GM19467 (cell line): ENCODE measurements around the gene UGT1A3.

Experiments used
- ATAC-seq: cut with Tn5 transposase; IDR thresholded peaks from one replicate; pipeline ENCODE4 v1.9.1; 2021; ENCODE audit warnings: mild to moderate bottlenecking, moderate library complexity; ENCODE audit not compliant: unreplicated experiment

Gene UGT1A3

DNA sequence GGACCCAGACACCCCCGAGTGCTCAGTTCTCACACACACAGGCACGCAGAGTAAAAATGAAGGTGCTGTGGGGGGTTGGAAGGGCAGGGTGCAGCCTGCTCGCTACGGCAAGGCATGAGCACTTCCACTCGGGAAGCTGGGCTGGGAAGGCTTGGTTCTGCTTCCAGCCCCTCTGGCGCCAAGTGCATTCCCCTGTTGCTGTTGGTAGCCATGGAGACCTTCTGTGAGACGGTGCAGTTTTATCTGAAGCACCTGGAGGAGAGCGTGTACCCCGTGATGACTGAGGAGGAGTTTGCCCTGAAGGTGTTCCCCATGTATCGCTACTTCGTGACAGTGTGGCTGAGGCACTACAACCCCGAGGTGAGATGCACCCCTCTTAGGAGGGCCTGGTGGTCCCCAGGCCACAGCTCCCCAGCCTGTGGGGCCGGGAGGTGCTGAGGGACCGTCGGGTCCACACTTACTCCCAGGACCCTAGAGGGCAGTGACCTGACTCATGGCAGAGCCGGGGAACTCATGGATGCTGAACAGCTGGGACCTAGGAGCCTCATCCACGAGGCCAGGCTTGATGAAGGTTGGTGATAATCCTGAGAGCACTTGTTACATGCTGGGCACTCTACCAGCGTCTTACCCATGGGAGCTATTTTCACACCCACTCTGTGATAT is 64.8 kb downstream of the UGT1A3 start:
- ATAC-seq, result no peak

DNA sequence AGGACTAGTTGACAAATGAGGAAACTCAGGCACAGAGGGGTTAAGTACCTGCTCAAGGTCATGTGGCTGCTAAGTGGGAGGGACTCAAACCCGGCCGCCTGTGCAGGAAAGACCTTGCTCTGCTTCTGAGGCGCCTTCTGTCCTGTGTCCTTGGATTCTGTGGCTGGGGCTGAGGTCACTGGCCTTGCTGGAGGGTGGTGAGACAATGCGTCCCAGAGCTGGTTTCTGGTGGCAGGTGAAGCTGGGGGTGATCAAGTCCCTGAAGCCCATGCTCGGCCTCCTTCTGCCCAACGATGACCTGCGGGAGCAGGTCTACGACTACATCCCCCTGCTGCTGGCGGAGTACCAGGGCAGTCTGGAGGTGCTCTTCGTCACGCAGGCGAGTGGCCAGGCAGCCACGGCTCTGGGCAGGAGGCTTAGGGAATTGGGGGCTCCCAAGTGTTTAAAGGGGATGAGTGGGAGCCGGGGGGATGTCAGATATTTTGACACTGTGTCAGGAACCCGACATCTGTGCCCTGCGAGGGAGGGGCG is 65.4 kb downstream of the UGT1A3 start:
- no peak for ATAC-seq

DNA sequence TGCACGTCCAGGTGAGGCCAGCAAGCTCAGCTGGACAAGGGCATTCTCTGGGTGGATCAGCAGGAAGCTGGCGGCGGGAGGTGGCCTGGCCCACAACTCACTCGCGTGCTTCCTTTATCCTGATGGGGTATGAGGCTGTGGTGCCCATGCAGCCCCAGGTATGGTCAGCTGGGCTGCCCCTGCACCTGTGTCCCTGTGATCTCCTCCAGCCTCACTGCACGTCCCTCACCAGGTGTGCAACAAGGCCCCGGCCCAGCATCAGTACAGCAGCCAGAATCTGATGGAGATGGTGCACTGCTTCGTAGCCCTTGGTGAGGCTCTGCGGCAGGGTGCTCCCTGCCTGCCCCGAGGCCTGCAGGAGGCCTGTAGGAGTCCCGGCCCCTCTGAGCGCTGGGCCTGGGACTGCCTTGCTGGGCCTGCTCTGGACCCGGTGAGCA is 66.9 kb downstream of the UGT1A3 start:
- no peak for ATAC-seq

DNA sequence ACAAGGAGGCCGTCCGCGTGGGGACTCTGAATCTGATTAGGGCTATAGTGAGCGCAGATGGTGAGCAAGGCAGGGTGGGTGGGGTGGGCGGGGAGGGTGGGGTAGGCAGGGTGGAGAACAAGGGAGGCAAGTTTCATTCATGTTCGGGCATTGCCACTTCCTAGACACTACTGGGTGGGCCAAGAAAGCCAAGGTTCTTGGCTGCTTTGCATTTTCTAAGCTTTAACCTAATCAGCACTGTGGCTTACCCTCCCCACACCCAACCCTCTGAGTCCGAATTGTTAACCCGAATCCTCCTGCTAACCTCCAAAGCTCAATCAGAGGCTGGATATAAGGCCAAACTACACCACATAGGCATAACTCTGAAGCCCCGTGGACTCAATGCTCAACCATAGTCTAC is 67.4 kb downstream of the UGT1A3 start:
- no peak for ATAC-seq

DNA sequence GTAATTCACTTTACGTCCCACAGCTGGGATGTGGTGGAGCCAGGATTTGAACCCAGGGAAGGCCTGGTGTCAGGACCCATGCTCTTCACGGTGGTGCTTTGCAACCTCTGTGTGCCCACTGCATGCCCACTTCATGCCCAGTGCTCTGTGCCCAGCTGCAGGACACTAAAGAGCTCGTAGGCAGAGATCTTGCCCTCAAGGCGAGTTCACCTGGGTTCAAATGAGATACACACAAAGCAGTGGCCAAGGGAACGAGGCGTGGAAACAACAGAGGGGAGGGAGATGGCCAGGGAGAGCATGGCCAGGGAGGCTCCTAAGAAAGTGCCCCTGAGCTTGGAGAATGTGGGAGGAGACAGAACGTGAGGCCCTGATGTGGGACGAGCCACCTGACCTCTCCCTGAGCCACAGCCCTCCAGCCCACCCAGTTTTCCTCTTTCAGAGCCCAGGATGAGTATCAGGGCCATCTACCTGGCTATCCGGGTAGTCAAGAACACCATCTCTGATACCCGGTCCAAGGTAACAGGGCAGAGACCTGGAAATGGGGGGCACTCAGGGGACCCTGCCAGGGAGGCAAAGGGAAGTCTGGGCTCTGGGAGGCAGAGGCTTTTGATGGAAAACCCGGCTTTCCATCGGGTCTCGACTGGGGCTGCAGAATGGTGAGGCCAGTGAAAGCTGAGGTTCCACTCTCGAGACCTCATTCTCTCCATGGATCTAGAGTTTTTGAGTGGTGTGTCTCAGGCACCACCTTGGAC is 69.7 kb downstream of the UGT1A3 start:
- ATAC-seq, result no peak

DNA sequence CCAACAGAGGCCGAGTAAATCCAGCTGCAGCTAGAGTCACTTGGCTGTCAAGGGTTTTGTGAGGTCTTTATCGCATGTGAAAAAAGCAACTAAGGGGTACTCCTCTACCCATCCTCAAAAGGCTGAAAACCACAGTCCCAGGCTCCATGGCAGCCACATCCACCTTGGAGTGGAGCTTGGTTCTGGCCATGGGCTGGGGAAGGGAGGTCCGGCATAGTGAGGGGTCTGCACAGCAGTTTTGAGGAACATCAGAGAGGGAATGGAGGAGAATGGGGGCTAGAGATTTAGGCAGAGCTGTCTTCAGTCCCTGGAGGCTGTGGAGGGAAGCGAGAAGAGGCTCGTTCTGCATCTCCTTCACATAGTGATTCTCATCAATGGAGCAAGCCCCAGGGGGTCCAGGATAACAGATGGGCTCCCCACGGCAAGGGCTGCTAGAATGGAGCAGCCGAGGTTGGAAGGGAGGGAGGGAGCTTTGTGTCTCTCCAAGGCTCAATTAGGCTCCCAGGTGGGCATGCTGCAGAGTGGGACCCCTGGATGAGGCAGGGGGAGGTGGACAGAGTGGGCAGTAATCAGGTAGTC is 70.3 kb downstream of the UGT1A3 start:
- no peak for ATAC-seq

DNA sequence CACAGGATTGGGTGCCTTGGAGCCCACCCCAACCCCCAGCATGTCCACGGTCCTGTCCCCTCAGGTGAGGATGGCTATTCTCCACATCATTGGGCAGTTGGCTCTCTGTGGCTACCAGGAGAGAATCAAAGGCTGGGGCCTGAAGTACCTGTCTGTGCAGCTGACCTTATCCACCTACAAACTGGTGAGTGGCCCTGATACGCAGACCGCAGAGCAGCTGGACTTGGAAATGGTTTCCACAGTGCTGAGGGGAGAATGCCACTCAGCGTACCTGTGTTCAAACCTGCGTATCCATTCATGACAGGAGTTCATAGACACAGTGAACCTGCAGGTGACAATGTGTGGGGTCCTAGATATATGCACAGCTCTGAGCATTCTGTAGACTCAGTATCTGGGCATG is 70.9 kb downstream of the UGT1A3 start:
- ATAC-seq, result no peak

DNA sequence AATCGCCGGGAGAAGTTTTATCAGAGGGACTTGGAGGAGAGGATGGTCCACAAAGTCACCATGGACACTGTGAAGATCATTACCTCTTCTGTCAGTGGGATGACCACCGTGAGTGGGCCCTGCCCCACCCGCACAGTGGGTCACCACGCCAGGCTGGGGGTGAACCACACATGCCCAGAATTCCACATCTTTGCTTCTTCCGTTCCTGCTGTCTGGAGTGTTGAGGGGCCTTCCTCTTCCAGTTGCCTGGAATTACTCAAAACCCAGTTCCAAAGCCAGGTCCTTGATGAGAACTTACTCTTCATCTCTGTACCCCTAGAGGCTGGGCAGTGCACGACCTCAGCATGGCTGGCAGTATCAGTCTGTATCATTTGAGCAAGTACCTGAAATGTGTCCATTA is 71.4 kb downstream of the UGT1A3 start:
- no peak for ATAC-seq

DNA sequence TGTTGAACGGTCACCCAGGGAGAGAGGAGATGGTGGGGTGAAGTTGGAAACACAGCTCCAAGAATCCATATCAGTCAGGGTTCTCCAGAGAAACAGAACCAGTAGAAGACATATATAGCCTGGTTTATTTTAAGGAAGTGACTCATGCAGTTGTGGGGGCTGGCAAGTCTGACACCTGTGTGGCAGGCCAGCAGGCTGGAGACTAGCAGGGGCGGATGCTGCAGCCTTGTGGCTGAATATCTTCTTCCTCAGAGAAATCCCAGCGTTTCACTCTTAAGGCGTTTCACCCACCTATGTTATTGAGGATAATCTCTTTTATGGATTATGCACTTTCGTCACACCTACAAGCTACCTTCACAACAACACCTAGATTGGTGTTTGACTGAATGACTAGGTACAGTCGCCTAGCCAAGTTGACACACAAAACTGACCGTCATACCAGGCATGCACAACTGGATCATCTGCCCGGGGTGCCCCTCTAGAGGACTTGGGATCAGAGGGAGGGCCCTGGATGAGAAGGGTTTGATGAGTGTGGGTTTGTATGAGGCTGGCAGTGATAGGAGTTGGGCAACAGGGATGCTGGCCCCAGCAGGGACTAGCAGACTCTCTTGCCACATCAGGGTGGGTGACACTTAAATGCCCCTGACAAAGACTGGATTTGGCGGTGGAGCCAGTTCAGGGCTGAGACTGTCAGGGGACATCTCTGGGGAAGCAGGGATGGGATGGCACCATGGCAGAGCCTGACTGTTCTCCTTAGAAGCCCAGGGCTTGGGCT is 72.7 kb downstream of the UGT1A3 start:
- ATAC-seq, result no peak

DNA sequence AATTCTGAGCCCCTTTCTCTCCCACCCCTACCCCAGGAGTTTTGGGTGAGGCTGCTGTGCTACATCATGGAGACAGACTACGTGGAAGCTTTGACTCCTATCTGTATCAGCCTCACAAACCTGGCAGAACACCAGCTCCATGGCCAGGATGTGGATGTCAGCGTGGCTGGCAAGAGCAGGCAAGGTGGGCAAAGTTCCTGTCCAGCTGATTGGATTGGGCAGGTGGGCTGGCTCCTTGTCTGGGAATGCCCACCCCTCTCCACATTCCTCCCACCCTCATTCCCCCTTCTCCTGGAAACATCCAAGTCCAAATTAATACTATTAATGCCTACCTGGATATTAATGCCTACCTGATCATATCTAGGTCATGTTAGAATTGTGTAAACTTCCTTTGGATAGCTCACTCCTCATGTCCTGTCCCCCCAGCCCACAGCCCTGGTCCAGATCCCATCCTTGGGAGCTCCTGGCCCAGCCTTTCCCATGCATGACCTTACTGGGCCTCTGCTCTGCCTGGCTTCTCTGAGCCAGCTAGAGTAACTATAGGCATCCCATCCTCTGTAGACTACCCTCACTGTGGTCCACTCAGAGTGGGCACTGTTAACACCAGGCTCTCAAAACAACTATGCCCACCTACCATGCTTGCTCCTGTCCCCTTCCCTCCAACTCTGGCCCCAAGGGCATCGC is 73.4 kb downstream of the UGT1A3 start:
- ATAC-seq, result no peak

DNA sequence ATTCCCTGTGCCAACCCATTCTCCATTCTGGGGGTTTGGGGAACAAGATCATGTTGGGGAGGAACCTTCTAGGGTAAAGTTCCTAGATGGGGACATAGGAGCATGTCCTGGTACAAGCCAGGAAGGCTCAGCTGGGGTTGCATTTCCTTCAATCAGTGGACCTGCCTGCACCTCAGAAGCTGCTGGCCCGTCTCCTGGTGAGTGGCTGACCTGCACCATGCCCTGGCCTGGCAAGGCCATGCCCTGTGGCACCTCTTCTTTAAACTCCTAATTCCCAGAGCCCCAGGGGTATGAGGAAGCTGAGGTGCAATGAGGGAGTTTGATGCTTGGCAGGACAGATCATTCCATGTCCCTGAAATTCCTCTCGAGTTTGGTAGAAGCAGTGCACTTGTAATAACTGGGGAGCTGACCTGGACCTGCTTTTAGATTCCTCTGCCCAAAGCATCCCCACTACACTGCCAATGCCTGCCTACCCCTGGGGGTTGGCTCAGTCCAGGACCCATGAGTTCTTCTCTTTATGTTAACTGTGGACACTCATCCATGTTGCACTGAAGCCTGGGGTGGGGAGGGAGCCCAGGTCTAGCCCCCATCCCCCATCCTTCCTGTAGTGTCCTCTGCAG is 74.6 kb downstream of the UGT1A3 start:
- no peak for ATAC-seq

DNA sequence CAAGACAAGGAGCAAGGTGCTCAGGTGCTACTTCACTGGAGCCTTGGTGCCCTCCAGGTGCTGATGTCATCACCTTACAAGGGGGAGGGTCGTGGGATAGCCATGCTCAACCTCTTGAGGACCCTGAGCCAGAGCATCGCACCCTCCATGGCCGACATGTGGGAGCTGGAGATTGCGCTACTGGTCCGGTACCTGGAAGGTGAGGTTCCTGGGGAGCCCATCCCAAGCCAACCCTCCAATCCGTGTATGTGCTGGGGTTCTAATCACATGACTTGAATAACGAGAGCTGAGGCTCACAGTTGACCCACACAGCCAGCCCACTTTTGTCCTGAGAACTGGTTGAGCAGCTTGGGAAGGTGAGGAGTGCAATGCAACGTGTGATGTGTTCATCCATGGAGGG is 75.2 kb downstream of the UGT1A3 start:
- ATAC-seq, result no peak

DNA sequence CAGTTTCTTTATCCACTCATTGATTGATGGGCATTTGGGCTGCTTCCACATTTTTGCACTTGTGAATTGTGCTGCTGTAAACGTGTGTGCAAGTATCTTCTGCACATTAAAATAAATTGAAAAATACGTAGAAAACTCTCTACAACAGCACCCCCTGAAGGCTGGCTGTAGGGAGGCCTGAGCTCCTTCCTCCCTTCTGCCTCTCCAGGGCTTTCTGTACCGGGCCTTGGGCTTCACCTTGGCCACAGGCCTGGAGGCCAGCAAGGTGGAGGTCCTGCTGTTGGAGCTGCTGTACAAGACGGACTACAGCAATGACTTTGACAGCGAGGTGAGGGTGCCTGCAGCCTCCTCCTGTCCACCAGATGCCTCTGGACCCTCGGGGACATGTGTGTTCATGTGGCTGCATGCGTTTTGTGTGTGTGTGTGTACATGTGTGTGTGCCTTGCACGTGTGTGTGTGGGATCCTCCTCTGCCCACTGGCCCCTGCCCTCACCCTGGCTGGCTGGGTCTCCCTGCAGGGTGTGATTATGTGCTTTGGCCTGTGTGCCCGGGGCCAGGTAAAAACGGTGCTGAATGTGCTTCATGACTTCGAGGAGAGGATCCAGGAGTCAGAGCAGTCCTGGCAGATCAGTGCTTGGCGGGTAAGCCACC is 78.5 kb downstream of the UGT1A3 start:
- no peak for ATAC-seq

DNA sequence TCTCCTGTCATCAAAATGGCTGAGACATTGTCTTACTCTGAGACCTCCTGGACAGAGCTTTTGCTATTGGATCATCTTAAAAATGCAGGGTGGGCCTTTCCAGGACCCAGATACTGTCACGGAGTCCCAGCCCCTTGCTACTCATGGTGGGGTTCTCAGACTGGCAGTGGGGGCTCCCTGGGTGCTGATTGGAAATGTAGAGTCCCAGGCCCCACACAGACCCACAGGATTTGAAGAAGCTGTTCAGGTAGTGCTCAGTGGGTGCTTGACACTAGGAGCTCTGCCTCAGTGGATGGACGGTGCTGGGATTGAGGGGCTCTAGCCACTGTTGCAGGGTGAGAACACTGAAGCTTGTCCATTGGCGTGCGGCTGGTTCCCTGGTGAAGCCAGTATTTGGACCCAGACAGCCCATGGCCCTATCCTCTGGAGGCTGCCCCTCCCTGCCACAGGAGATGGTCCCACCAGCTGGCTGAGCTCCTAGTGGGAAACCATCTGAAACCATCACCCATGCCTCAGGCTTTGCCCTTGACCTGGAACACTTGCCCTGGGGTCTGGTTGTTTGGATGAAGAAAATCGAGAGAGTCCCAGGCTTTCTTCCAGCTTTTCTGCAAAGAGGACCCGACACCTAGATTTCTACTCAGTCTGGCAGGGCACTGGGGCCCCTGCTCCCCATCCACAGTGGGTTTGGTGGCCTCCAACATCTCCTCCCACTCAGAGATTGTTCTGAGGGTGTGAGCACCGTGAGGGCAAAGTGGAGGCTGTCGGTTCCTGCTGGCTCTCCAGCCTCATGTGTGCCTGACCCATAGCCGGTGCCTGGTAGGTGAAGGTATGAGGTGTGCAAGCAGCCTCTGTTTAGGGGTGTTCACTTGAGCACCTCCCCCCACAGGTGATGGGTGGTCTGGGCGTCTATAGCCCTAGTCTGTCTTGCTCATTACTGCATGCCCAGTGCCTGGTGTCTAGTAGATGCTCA is 79.4 kb downstream of the UGT1A3 start:
- no peak for ATAC-seq

DNA sequence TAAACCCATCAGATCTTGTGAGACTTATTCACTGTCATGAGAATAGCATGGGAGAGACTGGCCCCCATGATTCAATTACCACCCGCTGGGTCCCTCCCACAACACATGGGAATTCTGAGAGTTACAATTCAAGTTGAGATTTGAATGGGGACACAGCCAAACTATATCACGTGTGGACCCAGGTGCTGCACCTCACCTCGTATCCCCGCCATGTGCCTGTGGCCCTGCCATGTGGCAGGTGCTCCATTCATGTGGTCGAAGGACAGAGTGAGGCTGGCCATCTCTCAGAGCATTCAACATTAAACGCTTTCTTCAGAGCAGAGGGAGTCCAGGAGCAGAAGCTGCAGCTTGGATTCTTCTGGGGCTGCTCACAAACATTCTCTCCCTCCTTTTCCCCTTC is 81.5 kb downstream of the UGT1A3 start:
- no peak for ATAC-seq

DNA sequence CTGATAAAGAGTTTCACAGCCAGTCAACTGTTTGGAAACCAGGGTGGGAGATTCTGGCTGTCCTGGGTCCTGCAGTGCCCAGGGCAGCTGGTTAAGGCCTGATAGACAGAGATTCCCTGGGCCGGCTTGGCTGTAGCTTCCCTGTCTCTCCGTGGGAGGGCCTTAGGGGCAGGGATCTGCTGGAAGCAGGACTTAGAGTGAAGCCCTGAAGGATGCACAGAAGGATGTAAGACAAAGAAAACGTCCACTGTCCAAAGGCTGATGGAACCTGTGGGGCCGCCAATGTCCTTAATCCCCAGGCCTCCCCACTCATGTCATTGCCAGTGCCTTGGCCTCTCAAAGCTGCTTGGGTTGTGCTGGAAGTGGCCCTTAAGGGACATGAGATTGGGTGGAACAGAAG is 82.2 kb downstream of the UGT1A3 start:
- no peak for ATAC-seq

DNA sequence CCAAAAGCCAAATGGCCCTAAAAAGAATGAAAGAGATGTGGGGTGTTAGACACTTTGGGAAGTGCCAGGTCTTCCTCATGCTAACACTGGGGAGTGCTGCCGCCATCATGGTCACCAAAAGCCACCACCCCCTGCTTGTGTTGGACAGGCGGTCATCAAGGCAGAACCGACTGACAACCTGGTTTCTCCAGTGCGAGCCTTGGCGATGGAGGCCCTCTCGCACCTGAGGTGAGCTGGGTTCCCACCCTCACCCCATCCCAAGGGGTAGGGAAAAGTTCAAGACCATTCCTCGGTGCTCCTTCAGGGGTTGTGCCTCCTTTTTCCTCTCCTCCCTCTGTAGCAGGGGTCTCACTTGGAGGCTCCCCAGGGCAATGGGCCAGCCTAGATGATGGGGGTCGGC is 82.9 kb downstream of the UGT1A3 start:
- no peak for ATAC-seq

DNA sequence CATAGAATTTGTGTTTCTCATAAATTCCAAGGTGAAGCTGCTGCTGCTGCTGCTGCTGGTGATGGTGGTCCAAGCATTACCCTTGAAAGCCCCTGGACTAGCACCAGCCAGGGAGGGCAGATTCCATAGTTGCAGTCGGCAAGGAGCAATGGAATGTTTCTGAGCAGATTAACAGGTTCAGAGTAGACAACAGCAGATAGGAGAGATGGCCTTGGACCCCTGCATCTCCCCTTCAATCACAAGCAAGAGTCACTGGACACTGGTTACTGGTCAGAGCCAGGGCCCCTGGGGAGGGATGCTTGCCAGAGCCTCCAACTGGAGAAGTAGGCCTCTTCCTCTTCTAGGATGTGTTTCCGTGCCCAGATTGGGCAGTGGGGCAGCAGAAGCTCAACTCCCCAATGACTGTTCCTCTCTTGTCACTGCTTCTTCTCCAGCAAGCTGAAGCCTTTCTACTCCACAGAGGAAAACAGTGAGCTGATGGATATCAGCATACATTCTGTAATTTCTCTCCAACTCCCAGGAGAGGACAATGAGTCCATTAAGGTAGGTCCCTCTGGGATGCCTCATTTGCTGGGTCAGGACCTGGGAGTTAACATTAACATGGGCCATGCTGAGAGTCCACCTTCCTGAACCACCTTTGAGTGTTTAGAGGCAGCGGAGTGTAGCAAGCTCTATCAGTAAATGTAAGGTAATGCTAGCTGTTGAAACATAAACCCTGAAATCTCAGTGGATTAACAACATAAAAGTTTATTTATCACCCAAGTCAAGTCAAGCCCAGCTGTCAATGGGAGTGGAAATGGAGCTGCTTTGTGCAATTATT is 84.6 kb downstream of the UGT1A3 start:
- no peak for ATAC-seq
